GM13977 (cell line): Measurements from ENCODE around the gene OR52E1.

ENCODE experiments used
- DNase-seq: peaks from one replicate; pipeline ENCODE4 v3.0.0; 2012; ENCODE audit warnings: low spot score
- CTCF ChIP-seq: IDR thresholded peaks from 2 replicates; pipeline ENCODE4 v1.5.1; 2012; ENCODE audit warnings: mild to moderate bottlenecking, control low read depth; ENCODE audit not compliant: insufficient read depth; ENCODE audit errors: extremely low read depth, missing control alignments
- in situ Hi-C: fragments of 300-500 bp; cut with MboI; formaldehyde crosslinking; loops from one replicate; pipeline ENCODE4 v1.12.0; 2022; ENCODE audit warnings: low sequenced_read_pairs, low pct_unique_long_range_greater_than_20kb, mixed read lengths, inconsistent platforms; ENCODE audit not compliant: unreplicated experiment

Gene OR52E1

GRCh38 chr11:5102246-5102645, 32.9 kb downstream of the OR52E1 start:
- in situ Hi-C loops, result loop anchor here (25.0 kb wide), 1 partner anchor 285 kb away; the partner anchor contains the start of gene OR51M1
- DNase-seq, result no peak

GRCh38 chr11:5103066-5103465, 33.7 kb downstream of the OR52E1 start:
- in situ Hi-C loops, result loop anchor here (25.0 kb wide), 1 partner anchor 284 kb away; the partner anchor contains the start of gene OR51M1
- DNase-seq, result no peak
- no peak for TF ChIP-seq CTCF

More at GRCh38 chr11:5102246-5102645, 32.9 kb downstream of the OR52E1 start:
- TF ChIP-seq CTCF, result no peak

GRCh38 chr11:5107285-5107684, 37.9 kb downstream of the OR52E1 start:
- DNase-seq, result no peak
- in situ Hi-C loops, result loop anchor here (25.0 kb wide), 1 partner anchor 280 kb away; the partner anchor contains the start of gene OR51M1
- TF ChIP-seq CTCF, result no peak

- TF ChIP-seq CTCF, result no peak
- DNase-seq, result no peak
- in situ Hi-C loops, result loop anchor here (25.0 kb wide), 1 partner anchor 272 kb away; the partner anchor contains the start of gene OR51M1
Observed at GRCh38 chr11:5115339-5115738, 46.0 kb downstream of the OR52E1 start.

- DNase-seq, result no peak
- TF ChIP-seq CTCF, result no peak
- in situ Hi-C loops, result loop anchor here (25.0 kb wide), 1 partner anchor 270 kb away; the partner anchor contains the start of gene OR51M1
Observed at GRCh38 chr11:5117588-5117987, 48.2 kb downstream of the OR52E1 start.

- TF ChIP-seq CTCF, result no peak
- in situ Hi-C loops, result loop anchor here (25.0 kb wide), 1 partner anchor 268 kb away; the partner anchor contains the start of gene OR51M1
- DNase-seq, result no peak
Observed at GRCh38 chr11:5118893-5119292, 49.5 kb downstream of the OR52E1 start.
